Lower leg skin (tissue), 3 donors: ENCODE data around the gene DNER.

Experiments
- POLR2A ChIP-seq, 2 donors: fragments of 450-650 bp; IDR thresholded peaks; one replicate each; pipeline ENCODE4 v1.6.1; 2016 to 2017; ENCODE audit warnings: antibody characterized with exemption in 2 of 2, mild to moderate bottlenecking in 1 of 2, moderate library complexity in 1 of 2
- TF ChIP-seq, protein P1 (sequence below), 3 donors: fragments of 450-650 bp; IDR thresholded peaks; one replicate each; pipeline ENCODE4 v1.5.1; 2016; ENCODE audit warnings: antibody characterized with exemption in 3 of 3, mild to moderate bottlenecking in 3 of 3, moderate library complexity in 2 of 3

DNA sequence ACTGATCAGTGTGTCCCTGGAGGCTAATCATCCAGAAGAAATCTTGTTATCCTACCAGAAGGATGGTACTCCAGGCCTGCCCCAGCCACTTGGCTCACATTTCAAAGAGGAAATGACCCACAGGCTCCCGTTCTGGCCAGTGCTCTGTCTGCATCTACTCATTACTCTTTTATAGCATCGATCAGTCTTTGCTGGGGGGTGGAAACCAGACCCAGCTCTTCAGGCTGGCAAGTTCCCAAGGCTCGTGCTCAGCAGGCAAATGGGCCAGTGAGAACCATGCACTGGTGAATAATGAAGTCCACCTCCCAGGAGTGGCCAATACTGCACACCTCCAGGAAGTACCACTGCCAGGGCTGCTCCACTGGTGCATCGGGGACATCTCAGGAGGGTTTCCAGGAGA lies 38.8 kb downstream of the DNER start:
- TF ChIP-seq, protein P1, sequence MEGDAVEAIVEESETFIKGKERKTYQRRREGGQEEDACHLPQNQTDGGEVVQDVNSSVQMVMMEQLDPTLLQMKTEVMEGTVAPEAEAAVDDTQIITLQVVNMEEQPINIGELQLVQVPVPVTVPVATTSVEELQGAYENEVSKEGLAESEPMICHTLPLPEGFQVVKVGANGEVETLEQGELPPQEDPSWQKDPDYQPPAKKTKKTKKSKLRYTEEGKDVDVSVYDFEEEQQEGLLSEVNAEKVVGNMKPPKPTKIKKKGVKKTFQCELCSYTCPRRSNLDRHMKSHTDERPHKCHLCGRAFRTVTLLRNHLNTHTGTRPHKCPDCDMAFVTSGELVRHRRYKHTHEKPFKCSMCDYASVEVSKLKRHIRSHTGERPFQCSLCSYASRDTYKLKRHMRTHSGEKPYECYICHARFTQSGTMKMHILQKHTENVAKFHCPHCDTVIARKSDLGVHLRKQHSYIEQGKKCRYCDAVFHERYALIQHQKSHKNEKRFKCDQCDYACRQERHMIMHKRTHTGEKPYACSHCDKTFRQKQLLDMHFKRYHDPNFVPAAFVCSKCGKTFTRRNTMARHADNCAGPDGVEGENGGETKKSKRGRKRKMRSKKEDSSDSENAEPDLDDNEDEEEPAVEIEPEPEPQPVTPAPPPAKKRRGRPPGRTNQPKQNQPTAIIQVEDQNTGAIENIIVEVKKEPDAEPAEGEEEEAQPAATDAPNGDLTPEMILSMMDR (IDR thresholded peaks at IDR 0.05), result no peak
- TF ChIP-seq POLR2A (IDR thresholded peaks at IDR 0.05), result no peak
